ENCODE measurements around the gene SRC. TPM values are rescaled to one million over a fixed set of nuclear protein-coding genes. Genes with fewer than 3 reads are reported as not detected.

SRC gene
- total and polyA plus RNA-seq, 2 experiments from 2014 or later = 8.0 to 25.9 TPM

DNA sequence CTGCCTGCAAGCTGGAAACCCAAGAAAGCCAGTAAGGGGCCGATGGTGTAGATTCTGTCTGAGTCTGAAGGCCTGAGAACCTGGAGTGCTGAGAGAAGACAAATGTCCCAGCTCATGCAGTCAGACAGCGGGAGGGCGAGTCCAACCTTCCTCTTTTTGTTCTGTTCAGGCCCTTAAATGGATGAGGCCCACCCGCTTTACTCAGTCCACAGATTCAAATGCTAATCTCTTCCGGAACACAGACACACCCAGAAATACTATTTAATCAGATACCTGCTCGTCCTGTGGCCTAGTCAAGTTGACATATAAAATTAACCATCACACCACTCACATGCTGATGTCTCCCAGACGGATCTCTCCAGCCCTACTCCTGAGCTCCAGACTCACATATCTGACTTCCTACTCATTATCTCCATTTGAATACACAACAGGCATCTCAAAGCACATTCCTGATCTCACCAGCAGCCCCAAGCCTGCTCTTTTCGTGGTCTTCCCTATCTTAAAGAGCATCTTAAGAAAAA is 26.7 kb upstream of the SRC start:
- Mint-ChIP-seq H3K27ac (peak overlapping the region; percentile 28), H3K4me3 (peak overlapping the region; percentile 0; the same call in 1 of the 3 replicates), H3K4me1 (peaks cover 33% of the 10 kb centered on the region), H3K27me3 (ENCODE audit: insufficient read depth, low read depth, poor library complexity) (peaks cover 7% of the 10 kb centered on the region), H3K36me3 (ENCODE audit: low read depth) (peaks cover 3% of the 10 kb centered on the region; the same call in 2 of the 3 replicates), H3K9me3 (no peaks in the 10 kb centered on the region)
- H3K27ac ChIP-seq (ENCODE audit: low read depth) = peak overlapping the region; percentile 85
- H4K20me1 ChIP-seq (replicated peaks; ENCODE audit: insufficient read depth) = no peaks in the 10 kb centered on the region
- TF ChIP-seq ZNF462 (CRISPR knock-in tag; IDR thresholded peaks at IDR 0.05) (peak; percentile 40; the same call in 1 of the 2 replicates), ZNF331 (CRISPR knock-in tag; IDR thresholded peaks at IDR 0.05; ENCODE audit: low read depth) (no peak), ZNF114 (CRISPR knock-in tag; IDR thresholded peaks at IDR 0.05) (no peak)
- no peaks in the 10 kb centered on the region for H3K27me3 ChIP-seq (ENCODE audit: insufficient read depth)
- ATAC-seq = peak; percentile 80
- H3K4me3 ChIP-seq = no peak overlapping the region
- H3F3A ChIP-seq (replicated peaks; ENCODE audit: low read depth) = 0 out of 2 replicates have a peak, but pooled peaks cover 6% of the 10 kb centered on the region
- DNase-seq (ENCODE audit: low spot score) = peak; percentile 72
- peak overlapping the region; percentile 2 for H3K4me2 ChIP-seq
- H3K79me2 ChIP-seq (replicated peaks; ENCODE audit: insufficient read depth) = no peaks in the 10 kb centered on the region
- no peak overlapping the region for H2AFZ ChIP-seq
- no peaks in the 10 kb centered on the region; the same call in 1 of the 2 replicates for H3K36me3 ChIP-seq (ENCODE audit: insufficient read depth)
- H3K9me2 ChIP-seq (ENCODE audit: insufficient read depth) = 0 out of 2 replicates have a peak, but pooled peaks cover 4% of the 10 kb centered on the region
- H3K4me1 ChIP-seq (ENCODE audit: insufficient read depth) = peaks cover 20% of the 10 kb centered on the region

DNA sequence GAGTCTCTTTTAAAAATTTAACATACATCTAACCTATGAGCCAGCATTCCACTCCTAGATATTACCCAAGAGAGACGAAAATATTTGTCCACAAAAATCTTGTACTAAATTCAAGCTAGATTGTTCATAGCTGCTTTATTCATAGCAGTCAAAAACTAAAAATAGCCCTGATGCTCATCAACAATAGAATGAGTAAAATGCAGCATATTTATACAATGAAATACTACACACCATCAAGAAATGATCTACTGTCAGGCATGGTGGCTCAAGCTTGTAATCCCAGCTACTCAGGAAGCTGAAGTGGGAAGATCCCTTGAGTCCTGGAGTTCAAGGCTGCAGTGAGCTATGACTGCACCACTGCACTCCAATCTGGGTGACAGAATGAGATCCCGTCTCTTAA is 22.0 kb upstream of the SRC start:
- ATAC-seq (no peak), DNase-seq (ENCODE audit: low spot score) (no peak)

More for the DNA sequence above, 22.0 kb upstream of the SRC start:
- Mint-ChIP-seq H3K9me3 (no peaks in the 10 kb centered on the region), H3K36me3 (ENCODE audit: low read depth) (no peaks in the 10 kb centered on the region), H3K27ac (no peak overlapping the region), H3K4me1 (peaks cover 11% of the 10 kb centered on the region), H3K4me3 (no peak overlapping the region), H3K27me3 (ENCODE audit: insufficient read depth, low read depth, poor library complexity) (peaks cover 5% of the 10 kb centered on the region)
- no peak for TF ChIP-seq ZNF331 (CRISPR knock-in tag; IDR thresholded peaks at IDR 0.05; ENCODE audit: low read depth)
- no peak for TF ChIP-seq ETS1 (IDR thresholded peaks at IDR 0.05)
- no peak for TF ChIP-seq CTCF (conservative IDR thresholded peaks at IDR 0.05; ENCODE audit: low read depth in 2 of 2)
- TF ChIP-seq, protein P1, sequence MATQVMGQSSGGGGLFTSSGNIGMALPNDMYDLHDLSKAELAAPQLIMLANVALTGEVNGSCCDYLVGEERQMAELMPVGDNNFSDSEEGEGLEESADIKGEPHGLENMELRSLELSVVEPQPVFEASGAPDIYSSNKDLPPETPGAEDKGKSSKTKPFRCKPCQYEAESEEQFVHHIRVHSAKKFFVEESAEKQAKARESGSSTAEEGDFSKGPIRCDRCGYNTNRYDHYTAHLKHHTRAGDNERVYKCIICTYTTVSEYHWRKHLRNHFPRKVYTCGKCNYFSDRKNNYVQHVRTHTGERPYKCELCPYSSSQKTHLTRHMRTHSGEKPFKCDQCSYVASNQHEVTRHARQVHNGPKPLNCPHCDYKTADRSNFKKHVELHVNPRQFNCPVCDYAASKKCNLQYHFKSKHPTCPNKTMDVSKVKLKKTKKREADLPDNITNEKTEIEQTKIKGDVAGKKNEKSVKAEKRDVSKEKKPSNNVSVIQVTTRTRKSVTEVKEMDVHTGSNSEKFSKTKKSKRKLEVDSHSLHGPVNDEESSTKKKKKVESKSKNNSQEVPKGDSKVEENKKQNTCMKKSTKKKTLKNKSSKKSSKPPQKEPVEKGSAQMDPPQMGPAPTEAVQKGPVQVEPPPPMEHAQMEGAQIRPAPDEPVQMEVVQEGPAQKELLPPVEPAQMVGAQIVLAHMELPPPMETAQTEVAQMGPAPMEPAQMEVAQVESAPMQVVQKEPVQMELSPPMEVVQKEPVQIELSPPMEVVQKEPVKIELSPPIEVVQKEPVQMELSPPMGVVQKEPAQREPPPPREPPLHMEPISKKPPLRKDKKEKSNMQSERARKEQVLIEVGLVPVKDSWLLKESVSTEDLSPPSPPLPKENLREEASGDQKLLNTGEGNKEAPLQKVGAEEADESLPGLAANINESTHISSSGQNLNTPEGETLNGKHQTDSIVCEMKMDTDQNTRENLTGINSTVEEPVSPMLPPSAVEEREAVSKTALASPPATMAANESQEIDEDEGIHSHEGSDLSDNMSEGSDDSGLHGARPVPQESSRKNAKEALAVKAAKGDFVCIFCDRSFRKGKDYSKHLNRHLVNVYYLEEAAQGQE (IDR thresholded peaks at IDR 0.05; ENCODE audit: unreplicated experiment) = no peak
- no peak for TF ChIP-seq EZH2phosphoT487 (IDR thresholded peaks at IDR 0.05; ENCODE audit: unreplicated experiment)
- Histone ChIP-seq H3K36me3 (ENCODE audit: insufficient read depth) (no peaks in the 10 kb centered on the region), H3K4me3 (no peak overlapping the region), H3K4me1 (ENCODE audit: insufficient read depth) (peaks cover 11% of the 10 kb centered on the region), H3K79me2 (replicated peaks; ENCODE audit: insufficient read depth) (no peaks in the 10 kb centered on the region), H2AFZ (no peak overlapping the region), H4K20me1 (replicated peaks; ENCODE audit: insufficient read depth) (no peaks in the 10 kb centered on the region), H3K9me2 (ENCODE audit: insufficient read depth) (0 out of 2 replicates have a peak, but pooled peaks cover 4% of the 10 kb centered on the region), H3K4me2 (no peak overlapping the region), H3F3A (replicated peaks; ENCODE audit: low read depth) (no peaks in the 10 kb centered on the region), H3K27me3 (ENCODE audit: insufficient read depth) (no peaks in the 10 kb centered on the region), H3K27ac (ENCODE audit: low read depth) (no peak overlapping the region)
